ENCODE data around the gene ODF2.

Gene ODF2

GRCh38 chr9:128526720-128527119 lies 70.9 kb downstream of the ODF2 start:
- H3K4me3 ChIP-seq (ENCODE audit: low read depth, low read length), result no peak overlapping the region
- no peak for DNase-seq (ENCODE audit: low read depth)
- no peak for TF ChIP-seq CTCF (IDR thresholded peaks at IDR 0.05; ENCODE audit: insufficient read depth, low read depth, low read length, missing control alignments)

- no peak for DNase-seq (ENCODE audit: low read depth)
- H3K4me3 ChIP-seq (ENCODE audit: low read depth, low read length), result no peak overlapping the region
- TF ChIP-seq CTCF (IDR thresholded peaks at IDR 0.05; ENCODE audit: insufficient read depth, low read depth, low read length, missing control alignments), result no peak
Measured at GRCh38 chr9:128528445-128529160, 72.8 kb downstream of the ODF2 start.

GRCh38 chr9:128529191-128529590 lies 73.4 kb downstream of the ODF2 start:
- no peak for TF ChIP-seq CTCF (IDR thresholded peaks at IDR 0.05; ENCODE audit: insufficient read depth, low read depth, low read length, missing control alignments)
- DNase-seq (ENCODE audit: low read depth), result no peak

GRCh38 chr9:128532581-128532980 lies 76.8 kb downstream of the ODF2 start:
- TF ChIP-seq CTCF (IDR thresholded peaks at IDR 0.05; ENCODE audit: insufficient read depth, low read depth, low read length, missing control alignments), result no peak
- H3K4me3 ChIP-seq (ENCODE audit: low read depth, low read length), result no peak overlapping the region

More at GRCh38 chr9:128529191-128529590, 73.4 kb downstream of the ODF2 start:
- no peak overlapping the region for H3K4me3 ChIP-seq (ENCODE audit: low read depth, low read length)

GRCh38 chr9:128540634-128541360 lies 85.0 kb downstream of the ODF2 start:
- no peak overlapping the region for H3K4me3 ChIP-seq (ENCODE audit: low read depth, low read length)
- no peak for DNase-seq (ENCODE audit: low read depth)
- no peak for TF ChIP-seq CTCF (IDR thresholded peaks at IDR 0.05; ENCODE audit: insufficient read depth, low read depth, low read length, missing control alignments)

More at GRCh38 chr9:128532581-128532980, 76.8 kb downstream of the ODF2 start:
- no peak for DNase-seq (ENCODE audit: low read depth)

GRCh38 chr9:128546504-128546903 lies 90.7 kb downstream of the ODF2 start:
- DNase-seq (ENCODE audit: low read depth), result no peak
- H3K4me3 ChIP-seq (ENCODE audit: low read depth, low read length), result no peak overlapping the region
- TF ChIP-seq CTCF (IDR thresholded peaks at IDR 0.05; ENCODE audit: insufficient read depth, low read depth, low read length, missing control alignments), result no peak
